KOPT-K1 (cell line): ENCODE results near the gene CALN1.
"Not testable (repeated sequence)": the region's sequence is repeated elsewhere in the genome, so short reads cannot be mapped to it uniquely, and the experiment has no call there.

Experiments used
- H3K27ac ChIP-seq: fragments of 200-600 bp; sonication (generic); 2 replicates; pipeline ENCODE4 v1.5.1; 2016; ENCODE audit warnings: antibody characterized with exemption, mild to moderate bottlenecking, low read depth, low read length; ENCODE audit not compliant: poor library complexity, severe bottlenecking
- H3K36me3 ChIP-seq: fragments of 200-600 bp; sonication (generic); 2 replicates; pipeline ENCODE4 v1.5.1; 2017; ENCODE audit warnings: antibody characterized with exemption, mild to moderate bottlenecking, low read length, moderate library complexity; ENCODE audit not compliant: insufficient read depth
- H3K9me3 ChIP-seq: fragments of 200-600 bp; sonication (generic); 2 replicates; pipeline ENCODE4 v1.5.1; 2017; ENCODE audit warnings: antibody characterized with exemption, low read length, mild to moderate bottlenecking; ENCODE audit not compliant: insufficient read depth, poor library complexity, severe bottlenecking

CALN1 gene

GRCh38 chr7:72412121-72412618 lies at the start of gene CALN1:
Gene CALN1, minus strand, starts transcription at chr7:72412338.
- not testable (repeated sequence) for H3K27ac ChIP-seq, H3K36me3 ChIP-seq, H3K9me3 ChIP-seq

GRCh38 chr7:72453471-72453870 lies 41.3 kb upstream of the CALN1 start:
- no peak overlapping the region for H3K27ac ChIP-seq
- no peaks in the 10 kb centered on the region for H3K36me3 ChIP-seq

DNA sequence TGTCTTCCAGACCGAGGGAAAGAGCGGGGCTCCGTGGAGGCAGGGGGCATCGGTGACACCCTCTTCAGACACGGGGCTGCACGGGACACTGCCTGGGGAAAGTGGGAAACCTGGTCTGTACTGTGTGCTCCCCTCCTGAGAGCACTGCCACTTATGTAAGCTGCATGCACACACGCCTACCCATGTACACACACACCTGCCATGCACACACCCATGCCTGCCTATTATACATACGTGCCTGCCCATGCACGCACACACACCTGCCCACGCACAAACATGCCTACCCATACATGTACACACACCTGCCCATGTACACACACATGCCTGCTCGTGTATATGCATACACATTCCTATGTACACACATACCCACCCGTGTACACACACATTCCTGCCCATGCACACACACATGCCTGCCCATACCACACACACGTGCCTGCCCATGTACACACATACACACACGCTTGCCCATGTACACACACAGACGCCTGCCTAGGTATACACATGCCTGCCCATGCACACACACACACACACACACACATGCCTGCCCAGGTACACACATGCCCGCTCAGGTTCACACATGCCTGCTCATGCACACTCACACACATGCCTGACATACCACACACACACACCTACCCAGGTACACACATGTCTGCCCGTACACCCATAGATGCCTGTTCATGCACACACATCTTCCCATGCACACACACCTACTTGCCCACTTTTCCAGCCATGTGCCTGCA lies 35.5 kb upstream of the CALN1 start:
- Histone ChIP-seq H3K36me3 (no peaks in the 10 kb centered on the region), H3K27ac (no peak overlapping the region), H3K9me3 (no peaks in the 10 kb centered on the region)

More at GRCh38 chr7:72453471-72453870, 41.3 kb upstream of the CALN1 start:
- peaks cover 9% of the 10 kb centered on the region for H3K9me3 ChIP-seq

DNA sequence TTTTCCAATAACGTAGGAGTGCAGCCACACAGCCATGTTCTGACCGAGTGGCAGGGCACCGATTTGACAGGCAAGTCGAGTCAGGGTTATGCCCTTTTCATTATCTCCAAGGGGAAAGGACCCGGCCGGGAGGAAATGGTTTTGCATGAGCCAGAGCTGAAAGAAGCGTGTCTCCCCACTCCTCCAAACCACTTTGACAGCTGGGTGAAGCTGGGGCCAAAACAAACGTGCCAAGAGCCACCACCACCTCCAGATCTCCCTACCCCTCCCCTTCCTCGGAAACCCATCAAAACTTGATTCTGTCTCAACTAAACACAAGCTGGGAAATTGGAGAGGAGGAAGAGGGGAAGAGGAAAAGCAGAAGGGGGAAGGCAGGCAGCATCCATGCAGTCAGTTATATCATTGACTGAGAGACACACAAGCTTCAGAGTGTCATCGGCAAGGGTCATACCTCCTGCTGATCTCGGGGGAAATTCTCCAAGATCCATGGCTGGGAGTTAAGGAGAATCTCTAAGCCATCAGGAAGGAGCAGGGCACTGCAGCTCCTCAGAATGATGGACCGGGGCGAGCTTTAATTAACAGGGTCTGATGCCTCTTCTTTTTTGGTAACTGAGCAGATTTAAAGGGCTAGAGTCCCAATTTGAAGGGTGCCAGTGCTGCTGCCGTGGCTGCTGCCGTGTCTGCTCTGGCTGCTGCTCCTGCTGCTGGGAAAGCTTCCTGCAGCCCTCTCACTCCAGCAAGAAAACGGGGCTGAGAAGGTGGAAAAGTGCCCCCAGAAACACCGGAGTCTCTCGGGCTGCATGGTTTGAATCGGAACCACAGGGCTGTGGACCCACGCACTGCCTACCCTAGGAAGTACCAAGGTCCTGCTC lies 34.7 kb upstream of the CALN1 start:
- H3K36me3 ChIP-seq, result no peaks in the 10 kb centered on the region
- H3K27ac ChIP-seq, result no peak overlapping the region
- H3K9me3 ChIP-seq, result no peaks in the 10 kb centered on the region

DNA sequence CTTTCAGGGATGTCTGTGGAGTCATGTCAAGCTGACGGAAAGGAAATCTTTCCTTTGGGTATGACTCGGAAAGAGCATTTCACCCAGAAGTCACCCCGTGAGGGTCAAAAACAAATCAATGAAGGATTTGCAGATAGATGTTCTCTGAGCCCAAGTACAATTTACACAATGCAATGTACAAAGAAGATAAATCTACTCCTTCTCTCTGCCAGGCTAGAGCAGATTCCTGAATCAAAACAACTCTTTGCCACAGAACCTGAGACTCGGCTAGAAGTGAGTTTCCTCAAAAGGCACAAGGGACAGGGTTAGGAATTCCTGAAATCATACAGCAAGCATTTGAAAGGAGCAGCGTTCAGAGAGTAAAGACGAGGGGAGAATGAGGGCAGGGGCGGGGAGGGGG lies 34.0 kb upstream of the CALN1 start:
- H3K9me3 ChIP-seq, result no peaks in the 10 kb centered on the region
- H3K36me3 ChIP-seq, result no peaks in the 10 kb centered on the region
- no peak overlapping the region for H3K27ac ChIP-seq

GRCh38 chr7:72445580-72445979 lies 33.4 kb upstream of the CALN1 start:
- no peaks in the 10 kb centered on the region for H3K36me3 ChIP-seq
- no peak overlapping the region for H3K27ac ChIP-seq
- H3K9me3 ChIP-seq, result no peaks in the 10 kb centered on the region

DNA sequence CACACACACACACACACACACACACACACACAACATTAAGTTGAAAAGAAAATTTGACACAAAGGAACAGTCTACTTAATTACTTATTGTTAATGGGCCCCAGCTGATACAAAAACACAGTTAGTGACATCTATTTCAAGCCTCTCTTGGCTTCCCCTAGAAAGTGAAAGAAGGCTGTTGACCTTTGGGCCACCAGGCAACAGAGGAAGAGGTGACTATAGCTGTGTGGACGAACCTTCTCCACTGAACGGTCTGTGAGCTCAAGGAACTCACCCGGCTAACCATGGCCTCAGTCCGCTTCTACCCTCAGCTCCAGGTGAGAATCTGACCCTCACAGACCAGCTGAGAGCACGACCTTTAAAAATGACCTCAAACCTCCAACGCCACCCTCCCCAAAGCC lies 32.9 kb upstream of the CALN1 start:
- H3K36me3 ChIP-seq, result no peaks in the 10 kb centered on the region
- H3K27ac ChIP-seq, result no peak overlapping the region

GRCh38 chr7:72444026-72444776 lies 32.1 kb upstream of the CALN1 start:
- no peaks in the 10 kb centered on the region for H3K36me3 ChIP-seq
- no peak overlapping the region for H3K27ac ChIP-seq
- no peaks in the 10 kb centered on the region for H3K9me3 ChIP-seq

More for the DNA sequence above, 32.9 kb upstream of the CALN1 start:
- no peaks in the 10 kb centered on the region for H3K9me3 ChIP-seq

- Histone ChIP-seq H3K36me3 (no peaks in the 10 kb centered on the region), H3K9me3 (no peaks in the 10 kb centered on the region), H3K27ac (no peak overlapping the region)
Observed at GRCh38 chr7:72441791-72442190, 29.7 kb upstream of the CALN1 start.

DNA sequence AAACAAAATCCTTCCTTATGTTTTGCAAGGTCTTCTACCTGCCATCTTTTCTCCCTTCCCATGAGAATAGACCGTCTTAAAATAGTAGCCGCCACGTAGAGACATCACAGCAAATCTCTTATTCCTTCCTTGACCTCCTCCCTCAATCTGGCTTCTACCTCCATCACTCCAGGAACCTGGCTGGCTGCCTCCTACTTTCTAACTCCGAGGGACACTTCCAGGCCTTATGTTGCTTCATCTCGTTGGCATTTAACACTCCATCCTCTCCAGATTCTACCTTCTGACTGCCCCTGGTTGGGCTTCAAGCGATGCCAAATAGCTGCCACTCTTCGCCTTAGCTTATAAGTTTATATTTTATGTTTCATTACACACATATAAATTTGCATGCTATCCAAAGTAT lies 26.4 kb upstream of the CALN1 start:
- no peaks in the 10 kb centered on the region for H3K9me3 ChIP-seq
- H3K27ac ChIP-seq, result no peak overlapping the region
- H3K36me3 ChIP-seq, result no peaks in the 10 kb centered on the region

GRCh38 chr7:72437610-72438009 lies 25.5 kb upstream of the CALN1 start:
- Histone ChIP-seq H3K9me3 (no peaks in the 10 kb centered on the region), H3K36me3 (no peaks in the 10 kb centered on the region), H3K27ac (no peak overlapping the region)

GRCh38 chr7:72437061-72437585 lies 25.0 kb upstream of the CALN1 start:
- no peaks in the 10 kb centered on the region for H3K9me3 ChIP-seq
- no peaks in the 10 kb centered on the region for H3K36me3 ChIP-seq
- no peak overlapping the region for H3K27ac ChIP-seq

DNA sequence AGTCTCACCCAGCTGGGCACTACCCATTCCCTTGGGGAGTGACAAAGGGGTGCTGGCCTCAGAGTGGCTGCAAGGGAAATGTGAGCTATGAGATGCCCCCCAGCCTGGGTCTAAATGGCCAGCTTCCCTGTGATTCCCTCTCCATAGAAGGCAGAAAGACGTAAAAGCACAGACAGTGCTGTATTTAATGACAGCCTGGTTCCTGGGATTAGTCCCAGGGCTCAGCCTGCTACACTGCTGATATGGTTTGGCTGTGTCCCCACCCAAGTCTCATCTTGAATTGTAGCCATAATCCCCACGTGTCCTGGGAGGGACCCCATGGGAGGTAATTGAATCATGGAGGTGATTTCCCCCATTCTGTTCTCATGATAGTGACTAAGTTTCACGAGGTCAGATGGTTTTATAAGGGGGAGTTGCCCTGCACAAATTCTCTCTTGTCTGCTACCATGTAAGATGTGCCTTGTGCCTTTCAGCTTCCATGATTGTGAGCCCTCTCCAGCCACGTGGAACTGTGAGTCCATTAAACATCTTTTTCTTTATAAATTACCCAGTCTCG lies 23.9 kb upstream of the CALN1 start:
- Histone ChIP-seq H3K9me3 (no peaks in the 10 kb centered on the region), H3K36me3 (no peaks in the 10 kb centered on the region), H3K27ac (no peak overlapping the region)

DNA sequence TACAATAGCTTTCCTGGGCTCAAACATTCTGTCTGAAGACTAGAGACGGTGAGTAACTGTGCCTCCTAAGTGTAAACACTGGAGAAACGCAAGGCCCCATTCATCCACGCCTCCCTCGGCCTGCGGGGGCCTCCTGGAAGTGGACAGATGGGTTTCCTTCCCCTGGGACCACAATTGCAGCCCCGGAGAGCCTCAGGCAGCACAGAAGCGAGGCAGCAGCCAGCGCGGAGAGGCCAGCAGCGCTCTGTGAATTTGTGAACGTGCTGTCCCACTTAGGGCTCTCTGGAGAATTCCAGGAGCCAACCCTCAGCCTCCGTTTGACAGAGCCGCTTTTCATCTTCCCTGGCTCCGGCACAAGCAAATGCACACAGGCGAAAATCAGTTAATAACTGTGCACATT lies 23.2 kb upstream of the CALN1 start:
- H3K27ac ChIP-seq, result no peak overlapping the region
- no peaks in the 10 kb centered on the region for H3K36me3 ChIP-seq
- no peaks in the 10 kb centered on the region for H3K9me3 ChIP-seq
